ENCODE data around the gene AK5. TPM values are rescaled to one million over a fixed set of nuclear protein-coding genes. Genes with fewer than 3 reads are reported as not detected.

The AK5 gene
- total RNA-seq, 2 experiments from 2014 or later, result 0.65 to 0.86 TPM

- Mint-ChIP-seq H3K27me3 (no peaks in the 10 kb centered on the region), H3K36me3 (ENCODE audit: low read depth) (no peaks in the 10 kb centered on the region), H3K4me3 (no peak overlapping the region), H3K27ac (no peak overlapping the region), H3K4me1 (no peaks in the 10 kb centered on the region), H3K9me3 (no peaks in the 10 kb centered on the region)
- no peak for DNase-seq
- CTCF ChIA-PET, result no interaction called here
- POLR2A ChIA-PET, result no interaction called here
Observed at GRCh38 chr1:77467021-77467595, 185.3 kb downstream of the AK5 start.

- H3K4me3 Mint-ChIP-seq, result no peak overlapping the region
- H3K36me3 Mint-ChIP-seq (ENCODE audit: low read depth), result no peaks in the 10 kb centered on the region
- H3K27me3 Mint-ChIP-seq, result no peaks in the 10 kb centered on the region
- no peak overlapping the region for H3K27ac Mint-ChIP-seq
- H3K9me3 Mint-ChIP-seq, result no peaks in the 10 kb centered on the region
- ChIA-PET POLR2A (no interaction called here), CTCF (no interaction called here)
- H3K4me1 Mint-ChIP-seq, result no peaks in the 10 kb centered on the region
- DNase-seq, result no peak
Observed at GRCh38 chr1:77467741-77468140, 185.9 kb downstream of the AK5 start.

- no peaks in the 10 kb centered on the region for H3K4me1 Mint-ChIP-seq
- POLR2A ChIA-PET, result no interaction called here
- no peaks in the 10 kb centered on the region for H3K27me3 Mint-ChIP-seq
- no peak overlapping the region for H3K4me3 Mint-ChIP-seq
- DNase-seq, result no peak
- CTCF ChIA-PET, result interaction anchor here (0.5 kb wide), 1 partner anchor 503 kb away, joined by 3 read pairs; no protein-coding TSS in a partner anchor
- H3K9me3 Mint-ChIP-seq, result no peaks in the 10 kb centered on the region
- no peak overlapping the region for H3K27ac Mint-ChIP-seq
- H3K36me3 Mint-ChIP-seq (ENCODE audit: low read depth), result no peaks in the 10 kb centered on the region
Observed at GRCh38 chr1:77468257-77468948, 186.6 kb downstream of the AK5 start.

GRCh38 chr1:77468949-77469710 is 187.3 kb downstream of the AK5 start:
- H3K4me1 Mint-ChIP-seq, result no peaks in the 10 kb centered on the region
- no peaks in the 10 kb centered on the region for H3K9me3 Mint-ChIP-seq
- H3K27me3 Mint-ChIP-seq, result no peaks in the 10 kb centered on the region
- H3K36me3 Mint-ChIP-seq (ENCODE audit: low read depth), result no peaks in the 10 kb centered on the region
- no peak overlapping the region for H3K27ac Mint-ChIP-seq
- DNase-seq, result no peak
- H3K4me3 Mint-ChIP-seq, result no peak overlapping the region
- POLR2A ChIA-PET, result no interaction called here
- CTCF ChIA-PET, result interaction anchor here (0.5 kb wide), 1 partner anchor 502 kb away, joined by 3 read pairs; no protein-coding TSS in a partner anchor

- no peak for DNase-seq
- Mint-ChIP-seq H3K4me1 (no peaks in the 10 kb centered on the region), H3K9me3 (no peaks in the 10 kb centered on the region), H3K27ac (no peak overlapping the region), H3K36me3 (ENCODE audit: low read depth) (no peaks in the 10 kb centered on the region), H3K27me3 (no peaks in the 10 kb centered on the region), H3K4me3 (no peak overlapping the region)
- ChIA-PET CTCF (no interaction called here), POLR2A (no interaction called here)
Observed at GRCh38 chr1:77471691-77472090, 189.9 kb downstream of the AK5 start.

GRCh38 chr1:77473690-77474089 is 191.9 kb downstream of the AK5 start:
- ChIA-PET POLR2A (no interaction called here), CTCF (no interaction called here)
- no peak overlapping the region for H3K27ac Mint-ChIP-seq
- H3K4me3 Mint-ChIP-seq, result no peak overlapping the region
- H3K4me1 Mint-ChIP-seq, result no peaks in the 10 kb centered on the region
- H3K9me3 Mint-ChIP-seq, result no peaks in the 10 kb centered on the region
- no peak for DNase-seq
- H3K27me3 Mint-ChIP-seq, result no peaks in the 10 kb centered on the region
- no peaks in the 10 kb centered on the region for H3K36me3 Mint-ChIP-seq (ENCODE audit: low read depth)

- Mint-ChIP-seq H3K27me3 (no peaks in the 10 kb centered on the region), H3K9me3 (no peaks in the 10 kb centered on the region), H3K4me1 (no peaks in the 10 kb centered on the region), H3K27ac (no peak overlapping the region), H3K4me3 (no peak overlapping the region), H3K36me3 (ENCODE audit: low read depth) (no peaks in the 10 kb centered on the region)
- ChIA-PET POLR2A (interaction anchor here (0.6 kb wide), 1 partner anchor 1211 kb away, joined by 3 read pairs; no protein-coding TSS in a partner anchor), CTCF (no interaction called here)
- DNase-seq, result no peak
Observed at GRCh38 chr1:77475641-77476040, 193.8 kb downstream of the AK5 start.

- no peak for DNase-seq
- Mint-ChIP-seq H3K27me3 (no peaks in the 10 kb centered on the region), H3K36me3 (ENCODE audit: low read depth) (no peaks in the 10 kb centered on the region), H3K4me3 (no peak overlapping the region), H3K9me3 (no peaks in the 10 kb centered on the region), H3K4me1 (no peaks in the 10 kb centered on the region), H3K27ac (no peak overlapping the region)
- POLR2A ChIA-PET, result interaction anchor here (0.6 kb wide), 1 partner anchor 1211 kb away, joined by 3 read pairs; no protein-coding TSS in a partner anchor
- CTCF ChIA-PET, result no interaction called here
Observed at GRCh38 chr1:77476475-77476874, 194.7 kb downstream of the AK5 start.

- H3K27me3 Mint-ChIP-seq, result no peaks in the 10 kb centered on the region
- DNase-seq, result no peak
- no peak overlapping the region for H3K4me3 Mint-ChIP-seq
- no peaks in the 10 kb centered on the region for H3K9me3 Mint-ChIP-seq
- H3K36me3 Mint-ChIP-seq (ENCODE audit: low read depth), result no peaks in the 10 kb centered on the region
- no peak overlapping the region for H3K27ac Mint-ChIP-seq
- H3K4me1 Mint-ChIP-seq, result no peaks in the 10 kb centered on the region
- ChIA-PET POLR2A (no interaction called here), CTCF (no interaction called here)
Observed at GRCh38 chr1:77484334-77484733, 202.5 kb downstream of the AK5 start.

- no peak overlapping the region for H3K4me3 Mint-ChIP-seq
- no peaks in the 10 kb centered on the region for H3K27me3 Mint-ChIP-seq
- no peak overlapping the region for H3K27ac Mint-ChIP-seq
- no peak for DNase-seq
- H3K9me3 Mint-ChIP-seq, result no peaks in the 10 kb centered on the region
- no peaks in the 10 kb centered on the region for H3K4me1 Mint-ChIP-seq
- ChIA-PET POLR2A (no interaction called here), CTCF (no interaction called here)
- H3K36me3 Mint-ChIP-seq (ENCODE audit: low read depth), result no peaks in the 10 kb centered on the region
Observed at GRCh38 chr1:77484926-77485325, 203.1 kb downstream of the AK5 start.

GRCh38 chr1:77487631-77488030 is 205.8 kb downstream of the AK5 start:
- H3K4me3 Mint-ChIP-seq, result no peak overlapping the region
- no peaks in the 10 kb centered on the region for H3K36me3 Mint-ChIP-seq (ENCODE audit: low read depth)
- ChIA-PET POLR2A (no interaction called here), CTCF (no interaction called here)
- no peaks in the 10 kb centered on the region for H3K9me3 Mint-ChIP-seq
- H3K27ac Mint-ChIP-seq, result no peak overlapping the region
- no peaks in the 10 kb centered on the region for H3K4me1 Mint-ChIP-seq
- DNase-seq, result no peak
- no peaks in the 10 kb centered on the region for H3K27me3 Mint-ChIP-seq

GRCh38 chr1:77489910-77490309 is 208.1 kb downstream of the AK5 start:
- no peaks in the 10 kb centered on the region for H3K9me3 Mint-ChIP-seq
- DNase-seq, result no peak
- H3K36me3 Mint-ChIP-seq (ENCODE audit: low read depth), result no peaks in the 10 kb centered on the region
- no peaks in the 10 kb centered on the region for H3K4me1 Mint-ChIP-seq
- no peak overlapping the region for H3K27ac Mint-ChIP-seq
- H3K4me3 Mint-ChIP-seq, result no peak overlapping the region
- no peaks in the 10 kb centered on the region for H3K27me3 Mint-ChIP-seq
- ChIA-PET CTCF (no interaction called here), POLR2A (no interaction called here)

GRCh38 chr1:77494026-77494425 is 212.2 kb downstream of the AK5 start:
- Mint-ChIP-seq H3K27me3 (no peaks in the 10 kb centered on the region), H3K9me3 (peaks cover 6% of the 10 kb centered on the region), H3K4me3 (no peak overlapping the region), H3K27ac (no peak overlapping the region), H3K36me3 (ENCODE audit: low read depth) (no peaks in the 10 kb centered on the region), H3K4me1 (no peaks in the 10 kb centered on the region)
- no peak for DNase-seq
- CTCF ChIA-PET, result no interaction called here
- POLR2A ChIA-PET, result no interaction called here

GRCh38 chr1:77498918-77499317 is 217.1 kb downstream of the AK5 start:
- H3K27me3 Mint-ChIP-seq, result no peaks in the 10 kb centered on the region
- no peak overlapping the region for H3K4me3 Mint-ChIP-seq
- no peaks in the 10 kb centered on the region for H3K4me1 Mint-ChIP-seq
- peaks cover 6% of the 10 kb centered on the region for H3K9me3 Mint-ChIP-seq
- CTCF ChIA-PET, result no interaction called here
- no peak for DNase-seq
- POLR2A ChIA-PET, result no interaction called here
- H3K36me3 Mint-ChIP-seq (ENCODE audit: low read depth), result no peaks in the 10 kb centered on the region
- no peak overlapping the region for H3K27ac Mint-ChIP-seq
